ENCODE data around the gene ATAD3B.
"Not testable (repeated sequence)": the region's sequence is repeated elsewhere in the genome, so short reads cannot be mapped to it uniquely, and the experiment has no call there.

DNA sequence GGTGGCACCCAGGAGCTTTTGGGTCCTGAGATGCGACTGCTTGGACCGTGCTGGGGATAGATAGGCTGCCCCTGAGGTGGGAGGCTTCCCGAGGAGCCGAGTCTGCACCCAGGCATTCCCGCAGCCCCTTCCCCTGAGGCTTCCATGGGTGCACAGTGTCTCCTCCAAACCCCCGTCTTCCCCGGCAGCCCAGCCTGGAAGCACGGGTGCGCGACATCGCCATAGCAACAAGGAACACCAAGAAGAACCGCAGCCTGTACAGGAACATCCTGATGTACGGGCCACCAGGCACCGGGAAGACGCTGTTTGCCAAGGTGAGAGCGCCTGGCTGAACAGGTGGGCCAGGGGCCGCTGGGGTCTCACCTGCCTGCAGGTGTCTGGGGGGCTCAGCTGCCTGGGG, 52.1 kb downstream of the ATAD3B start:
- TF ChIP-seq CTCF, POLR2A (IDR thresholded peaks at IDR 0.05): not testable (repeated sequence)
